Measurements from ENCODE around the gene ADPGK.
A peak's percentile ranks its signal among the peaks of the same experiment; 100 is the strongest.

Gene ADPGK

GRCh38 chr15:72796210-72796514 lies 12.6 kb upstream of the ADPGK start:
- H3K27me3 ChIP-seq (replicated peaks; ENCODE audit: insufficient read depth, low read length) = no peaks in the 10 kb centered on the region
- peak overlapping the region; percentile 12; the same call in 1 of the 2 replicates for H3K9ac ChIP-seq (ENCODE audit: low read length)
- H3K4me3 ChIP-seq (ENCODE audit: low read length) = peak overlapping the region; percentile 71
- H3K4me2 ChIP-seq (ENCODE audit: low read depth, low read length) = peak overlapping the region; percentile 90
- DNase-seq = peak; percentile 9
- no peaks in the 10 kb centered on the region for H4K20me1 ChIP-seq (ENCODE audit: insufficient read depth, low read length)
- H3K9me3 ChIP-seq (replicated peaks; ENCODE audit: insufficient read depth, low read length) = no peaks in the 10 kb centered on the region
- peak overlapping the region; percentile 77 for H2AFZ ChIP-seq (ENCODE audit: low read length)
- peaks cover 9% of the 10 kb centered on the region for H3K4me1 ChIP-seq (ENCODE audit: low read length)
- no peaks in the 10 kb centered on the region for H3K79me2 ChIP-seq (ENCODE audit: low read length)
- H3K36me3 ChIP-seq (replicated peaks; ENCODE audit: insufficient read depth, low read length) = no peaks in the 10 kb centered on the region
- H3K9me2 ChIP-seq (replicated peaks; ENCODE audit: insufficient read depth, low read length) = no peaks in the 10 kb centered on the region
- TF ChIP-seq CTCF (IDR thresholded peaks at IDR 0.05; ENCODE audit: low read length) (no peak), EZH2 (optimal IDR thresholded peaks at IDR 0.05; ENCODE audit: low read depth, low read length) (no peak), EZH2phosphoT487 (IDR thresholded peaks at IDR 0.05; ENCODE audit: low read length) (no peak)
- H3K27ac ChIP-seq (ENCODE audit: low read length) = no peak overlapping the region
- H3F3A ChIP-seq (ENCODE audit: insufficient read depth, low read length) = no peaks in the 10 kb centered on the region

DNA sequence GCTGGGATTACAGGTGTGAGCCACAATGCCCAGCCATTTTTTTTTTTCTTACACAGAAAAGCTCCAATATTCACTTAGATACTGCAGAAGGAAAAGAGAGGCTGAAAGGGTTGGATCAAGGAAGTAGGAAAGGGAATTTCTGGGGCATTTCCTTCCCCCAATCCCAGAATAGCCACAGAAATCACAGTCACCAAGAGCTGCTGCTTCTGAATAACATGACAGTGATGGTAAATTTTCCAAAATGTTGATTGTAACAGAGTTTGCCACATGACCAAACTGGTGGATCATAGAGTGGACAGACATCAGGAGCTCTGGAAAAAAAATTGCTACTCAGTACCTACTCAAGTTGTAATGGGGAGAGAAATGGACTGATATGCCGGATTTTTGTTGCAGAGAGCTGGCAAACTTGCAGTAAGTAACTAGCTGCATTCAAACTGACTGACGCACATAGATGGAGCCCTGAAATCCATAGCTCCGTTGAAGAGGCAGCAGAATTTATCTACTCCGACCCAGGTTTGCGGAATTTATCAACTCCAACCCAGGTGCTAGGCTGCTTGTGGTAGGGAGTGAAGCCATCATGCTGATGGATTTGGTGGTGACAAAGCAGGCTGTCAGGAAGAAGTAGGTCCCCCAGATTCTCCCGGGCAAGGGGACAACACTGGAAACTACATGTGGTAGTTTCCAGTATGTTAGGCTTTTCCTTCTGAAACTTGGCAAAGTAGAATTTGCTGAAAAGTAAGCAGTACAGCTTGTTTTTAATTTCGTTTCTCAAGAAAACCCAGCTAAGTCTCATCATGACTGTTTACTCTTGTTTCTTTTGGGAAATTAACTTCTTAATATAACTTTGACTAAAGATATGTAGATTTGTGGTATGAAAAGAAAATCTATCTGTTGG lies 10.5 kb upstream of the ADPGK start:
- DNase-seq = no peak
- Histone ChIP-seq H3K4me1 (ENCODE audit: low read length) (peaks cover 9% of the 10 kb centered on the region), H2AFZ (ENCODE audit: low read length) (no peak overlapping the region), H3K4me3 (ENCODE audit: low read length) (no peak overlapping the region), H4K20me1 (ENCODE audit: insufficient read depth, low read length) (no peaks in the 10 kb centered on the region), H3K79me2 (ENCODE audit: low read length) (no peaks in the 10 kb centered on the region), H3K9ac (ENCODE audit: low read length) (no peak overlapping the region), H3K27ac (ENCODE audit: low read length) (no peak overlapping the region), H3K4me2 (ENCODE audit: low read depth, low read length) (no peak overlapping the region), H3K27me3 (replicated peaks; ENCODE audit: insufficient read depth, low read length) (no peaks in the 10 kb centered on the region), H3K9me2 (replicated peaks; ENCODE audit: insufficient read depth, low read length) (no peaks in the 10 kb centered on the region), H3K36me3 (replicated peaks; ENCODE audit: insufficient read depth, low read length) (no peaks in the 10 kb centered on the region), H3K9me3 (replicated peaks; ENCODE audit: insufficient read depth, low read length) (no peaks in the 10 kb centered on the region), H3F3A (ENCODE audit: insufficient read depth, low read length) (no peaks in the 10 kb centered on the region)
- TF ChIP-seq EZH2phosphoT487 (IDR thresholded peaks at IDR 0.05; ENCODE audit: low read length) (no peak), EZH2 (optimal IDR thresholded peaks at IDR 0.05; ENCODE audit: low read depth, low read length) (no peak), CTCF (IDR thresholded peaks at IDR 0.05; ENCODE audit: low read length) (no peak)

DNA sequence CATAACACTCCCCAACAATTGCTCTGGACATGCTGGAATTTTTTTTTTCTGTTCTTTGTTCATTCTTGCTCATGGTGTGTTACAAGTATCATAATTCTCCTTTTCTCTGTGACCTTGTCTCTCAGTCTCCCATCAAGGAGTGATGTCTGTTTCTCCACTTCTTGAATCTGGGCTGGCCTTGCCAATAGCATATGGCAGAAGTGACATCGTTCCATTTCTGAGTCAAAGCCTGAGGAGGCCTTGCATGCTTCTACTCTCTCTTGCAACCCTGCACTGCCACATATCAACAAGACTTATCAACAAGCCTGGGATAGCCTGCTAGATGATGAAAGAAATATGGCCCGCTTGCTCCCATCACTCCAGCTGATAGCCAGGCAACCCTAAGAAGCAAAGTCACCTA lies 8.9 kb upstream of the ADPGK start:
- H3K9me3 ChIP-seq (replicated peaks; ENCODE audit: insufficient read depth, low read length) = no peaks in the 10 kb centered on the region
- no peaks in the 10 kb centered on the region for H3K9me2 ChIP-seq (replicated peaks; ENCODE audit: insufficient read depth, low read length)
- H4K20me1 ChIP-seq (ENCODE audit: insufficient read depth, low read length) = no peaks in the 10 kb centered on the region
- H3K4me2 ChIP-seq (ENCODE audit: low read depth, low read length) = no peak overlapping the region
- no peak for DNase-seq
- no peak overlapping the region for H2AFZ ChIP-seq (ENCODE audit: low read length)
- no peaks in the 10 kb centered on the region for H3K27me3 ChIP-seq (replicated peaks; ENCODE audit: insufficient read depth, low read length)
- H3K36me3 ChIP-seq (replicated peaks; ENCODE audit: insufficient read depth, low read length) = no peaks in the 10 kb centered on the region
- H3F3A ChIP-seq (ENCODE audit: insufficient read depth, low read length) = no peaks in the 10 kb centered on the region
- no peak overlapping the region for H3K27ac ChIP-seq (ENCODE audit: low read length)
- no peak for TF ChIP-seq CTCF (IDR thresholded peaks at IDR 0.05; ENCODE audit: low read length)
- TF ChIP-seq EZH2 (optimal IDR thresholded peaks at IDR 0.05; ENCODE audit: low read depth, low read length) = no peak
- no peak for TF ChIP-seq EZH2phosphoT487 (IDR thresholded peaks at IDR 0.05; ENCODE audit: low read length)
- H3K4me1 ChIP-seq (ENCODE audit: low read length) = peaks cover 9% of the 10 kb centered on the region
- H3K79me2 ChIP-seq (ENCODE audit: low read length) = no peaks in the 10 kb centered on the region
- no peak overlapping the region for H3K9ac ChIP-seq (ENCODE audit: low read length)
- H3K4me3 ChIP-seq (ENCODE audit: low read length) = no peak overlapping the region

Measured in MM.1S (cell line).